GM13976 (cell line): ENCODE measurements around the gene CHCHD6.

Experiments used
- DNase-seq: peaks from one replicate; pipeline ENCODE4 v3.0.0; 2012; ENCODE audit warnings: low spot score
- in situ Hi-C: fragments of 300-500 bp; cut with MboI; formaldehyde crosslinking; loops from one replicate; pipeline ENCODE4 v1.12.0; 2022; ENCODE audit warnings: low sequenced_read_pairs, mixed read lengths, inconsistent platforms; ENCODE audit not compliant: unreplicated experiment
- TF ChIP-seq, protein P1 (sequence below): IDR thresholded peaks from 2 replicates; pipeline ENCODE4 v1.5.1; 2012; ENCODE audit warnings: borderline replicate concordance, mild to moderate bottlenecking; ENCODE audit not compliant: insufficient read depth; ENCODE audit errors: extremely low read depth, missing control alignments, control extremely low read depth

The CHCHD6 gene

DNA sequence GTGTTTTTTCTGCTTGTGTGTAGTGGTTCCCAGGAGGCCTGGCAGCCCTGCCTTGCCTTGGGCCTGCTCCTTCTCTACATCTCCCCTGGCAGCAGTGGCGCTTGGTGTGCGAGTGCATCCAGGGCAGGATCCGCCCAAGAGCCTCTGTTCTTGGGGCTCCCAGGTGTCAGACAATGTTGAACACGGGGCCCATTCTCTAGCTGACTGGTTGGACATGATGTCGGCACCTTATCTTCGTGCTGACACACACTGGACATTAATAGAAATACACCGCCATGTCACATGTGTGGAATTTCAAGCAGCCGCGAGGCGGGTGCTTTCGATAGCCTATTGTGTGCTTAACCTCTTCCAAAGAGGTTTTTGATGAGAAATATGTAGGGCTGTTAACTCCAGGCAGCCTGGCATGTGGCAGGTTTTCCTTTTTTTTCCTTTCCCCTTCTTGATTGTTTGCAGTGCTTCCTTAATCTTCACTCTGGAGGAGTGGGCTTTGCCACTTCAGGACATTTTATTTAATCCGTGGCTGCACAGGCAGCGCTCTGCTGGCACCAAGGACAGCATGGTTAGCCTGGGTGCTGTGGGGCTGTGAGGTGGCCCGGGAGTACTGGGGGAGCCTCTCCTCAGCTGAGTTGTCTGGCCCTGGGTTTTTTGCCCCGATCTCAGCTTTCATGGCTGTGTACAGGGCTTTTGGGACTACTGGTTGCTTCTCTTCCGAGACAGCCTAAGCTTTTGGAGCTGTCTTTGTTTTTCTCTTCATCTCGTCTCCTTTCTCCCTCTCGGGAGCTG, 42.5 kb downstream of the CHCHD6 start:
- in situ Hi-C loops = no loop called here
- TF ChIP-seq, protein P1, sequence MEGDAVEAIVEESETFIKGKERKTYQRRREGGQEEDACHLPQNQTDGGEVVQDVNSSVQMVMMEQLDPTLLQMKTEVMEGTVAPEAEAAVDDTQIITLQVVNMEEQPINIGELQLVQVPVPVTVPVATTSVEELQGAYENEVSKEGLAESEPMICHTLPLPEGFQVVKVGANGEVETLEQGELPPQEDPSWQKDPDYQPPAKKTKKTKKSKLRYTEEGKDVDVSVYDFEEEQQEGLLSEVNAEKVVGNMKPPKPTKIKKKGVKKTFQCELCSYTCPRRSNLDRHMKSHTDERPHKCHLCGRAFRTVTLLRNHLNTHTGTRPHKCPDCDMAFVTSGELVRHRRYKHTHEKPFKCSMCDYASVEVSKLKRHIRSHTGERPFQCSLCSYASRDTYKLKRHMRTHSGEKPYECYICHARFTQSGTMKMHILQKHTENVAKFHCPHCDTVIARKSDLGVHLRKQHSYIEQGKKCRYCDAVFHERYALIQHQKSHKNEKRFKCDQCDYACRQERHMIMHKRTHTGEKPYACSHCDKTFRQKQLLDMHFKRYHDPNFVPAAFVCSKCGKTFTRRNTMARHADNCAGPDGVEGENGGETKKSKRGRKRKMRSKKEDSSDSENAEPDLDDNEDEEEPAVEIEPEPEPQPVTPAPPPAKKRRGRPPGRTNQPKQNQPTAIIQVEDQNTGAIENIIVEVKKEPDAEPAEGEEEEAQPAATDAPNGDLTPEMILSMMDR = no peak
- DNase-seq = no peak

- no peak for DNase-seq
- TF ChIP-seq, protein P1 = no peak
- in situ Hi-C loops = no loop called here
Observed at GRCh38 chr3:126747768-126748167, 43.7 kb downstream of the CHCHD6 start.

DNA sequence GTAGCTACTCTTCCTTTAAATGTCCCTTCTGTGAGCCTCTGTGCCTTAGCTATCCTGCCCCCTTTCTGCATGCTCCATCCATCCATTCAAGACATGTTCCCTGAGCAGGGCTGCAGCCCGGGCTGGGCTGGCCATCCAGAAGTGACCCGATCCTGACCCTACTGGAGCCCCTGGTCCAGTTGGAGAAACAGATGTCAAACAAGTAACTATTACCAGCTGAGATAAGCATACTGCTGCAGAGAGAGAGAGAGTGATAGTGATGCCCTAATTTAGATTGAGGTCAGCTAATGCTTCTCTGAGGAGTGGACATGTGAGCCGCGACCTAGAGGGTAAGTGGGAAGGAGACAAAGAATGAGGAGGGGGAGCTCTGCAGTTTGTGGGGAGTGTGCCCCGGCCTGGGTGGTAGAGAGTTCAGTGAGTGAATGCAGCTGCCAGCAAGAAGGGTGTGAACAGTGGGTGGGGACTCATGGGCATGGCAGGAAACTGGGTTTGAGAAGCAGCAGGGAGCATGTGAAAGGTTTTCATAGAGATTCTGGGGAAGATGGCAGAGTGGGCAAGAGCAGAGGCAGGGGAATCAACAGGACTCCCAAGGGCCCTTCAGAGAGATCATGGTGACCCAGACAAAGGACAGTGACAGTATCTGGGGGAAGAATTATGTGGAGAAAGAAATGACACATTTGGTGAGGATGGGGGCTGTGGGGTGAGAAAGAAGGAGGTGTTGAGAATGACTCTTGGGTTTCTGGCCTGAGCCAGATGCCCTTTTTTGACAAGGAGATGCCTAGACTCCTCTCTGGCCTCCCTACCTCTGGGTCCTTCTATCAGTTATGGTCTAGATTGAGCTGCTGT, 44.9 kb downstream of the CHCHD6 start:
- DNase-seq = no peak
- in situ Hi-C loops = no loop called here
- TF ChIP-seq, protein P1 = no peak

GRCh38 chr3:126749547-126749875, 45.5 kb downstream of the CHCHD6 start:
- no peak for DNase-seq
- in situ Hi-C loops = no loop called here
- TF ChIP-seq, protein P1 = no peak

GRCh38 chr3:126749931-126750755, 46.1 kb downstream of the CHCHD6 start:
- in situ Hi-C loops = loop anchor here (10.0 kb wide), 1 partner anchor 225 kb away; no protein-coding TSS in a partner anchor
- TF ChIP-seq, protein P1 = no peak
- no peak for DNase-seq

DNA sequence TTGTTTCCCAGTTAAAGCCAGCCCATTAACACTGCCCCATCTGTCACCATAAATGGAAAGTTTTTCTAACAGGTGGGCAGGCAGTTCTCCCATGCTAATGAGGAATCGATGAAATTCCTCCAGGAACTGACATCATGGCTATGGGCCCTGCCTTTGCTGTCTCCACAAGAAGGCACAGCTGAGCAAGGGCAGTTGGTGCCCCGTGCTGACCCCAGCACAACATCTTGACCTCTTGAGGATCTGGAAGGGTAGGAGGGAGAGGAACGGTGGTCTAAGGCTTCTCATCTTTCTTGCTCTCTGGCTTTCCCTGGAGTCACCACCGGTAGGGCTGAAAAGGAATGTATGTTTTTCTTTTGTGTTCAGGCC, 46.7 kb downstream of the CHCHD6 start:
- TF ChIP-seq, protein P1 = no peak
- DNase-seq = no peak
- in situ Hi-C loops = loop anchor here (10.0 kb wide), 1 partner anchor 224 kb away; no protein-coding TSS in a partner anchor
